Activated B cell treated with CpG ODN at 0.5 μM for 24 hours (primary cell): ENCODE measurements around the gene NOTCH3. TPM values are rescaled to one million over a fixed set of nuclear protein-coding genes. Genes with fewer than 3 reads are reported as not detected.

Experiments used
- ATAC-seq: fragments of 200-7000 bp; cut with Tn5 transposase; one replicate; pipeline ENCODE4 v1.10.0; 2021; ENCODE audit warnings: low read depth, mild to moderate bottlenecking, moderate library complexity
- CTCF ChIA-PET: fragments of 350-600 bp; sonication (Branson Sonifier 250); formaldehyde crosslinking; loops from one replicate; lab custom pipeline; 2021; ENCODE audit warnings: antibody characterized with exemption; lab: Charles Lee
- POLR2A ChIA-PET: fragments of 350-600 bp; sonication (Branson Sonifier 250); formaldehyde crosslinking; loops from one replicate; lab custom pipeline; 2021; ENCODE audit warnings: antibody characterized with exemption; lab: Charles Lee
- DNase-seq: peaks from one replicate; pipeline ENCODE4 v3.0.0; 2022
- H3K27ac Mint-ChIP-seq: one replicate; pipeline ENCODE4 v1.8.0; 2020; ENCODE audit warnings: mixed read lengths
- H3K27me3 Mint-ChIP-seq: one replicate; pipeline ENCODE4 v1.8.0; 2021; ENCODE audit warnings: mixed read lengths
- H3K36me3 Mint-ChIP-seq: one replicate; pipeline ENCODE4 v1.8.0; 2021; ENCODE audit warnings: low read depth, mixed read lengths
- H3K4me1 Mint-ChIP-seq: one replicate; pipeline ENCODE4 v1.8.0; 2021; ENCODE audit warnings: mixed read lengths
- H3K4me3 Mint-ChIP-seq: one replicate; pipeline ENCODE4 v1.8.0; 2020; ENCODE audit warnings: mild to moderate bottlenecking, mixed read lengths
- H3K9me3 Mint-ChIP-seq: one replicate; pipeline ENCODE4 v1.8.0; 2020; ENCODE audit warnings: mixed read lengths
- intact Hi-C: fragments of 100-400 bp; cut with micrococcal nuclease; formaldehyde crosslinking; loops from one replicate; pipeline ENCODE4 v1.15.1; 2024
- total RNA-seq: library from RNA; stranded (reverse); gene quantifications from 2 replicates; pipeline ENCODE4 v1.2.3, GENCODE V29; 2022
- TF ChIP-seq, protein P1 (sequence below): fragments of 200-600 bp; IDR thresholded peaks from one replicate; pipeline ENCODE4 v1.8.0; 2022; ENCODE audit warnings: antibody characterized with exemption, mild to moderate bottlenecking

NOTCH3 gene
- total RNA-seq, 1 donor from 2014 or later = not detected

DNA sequence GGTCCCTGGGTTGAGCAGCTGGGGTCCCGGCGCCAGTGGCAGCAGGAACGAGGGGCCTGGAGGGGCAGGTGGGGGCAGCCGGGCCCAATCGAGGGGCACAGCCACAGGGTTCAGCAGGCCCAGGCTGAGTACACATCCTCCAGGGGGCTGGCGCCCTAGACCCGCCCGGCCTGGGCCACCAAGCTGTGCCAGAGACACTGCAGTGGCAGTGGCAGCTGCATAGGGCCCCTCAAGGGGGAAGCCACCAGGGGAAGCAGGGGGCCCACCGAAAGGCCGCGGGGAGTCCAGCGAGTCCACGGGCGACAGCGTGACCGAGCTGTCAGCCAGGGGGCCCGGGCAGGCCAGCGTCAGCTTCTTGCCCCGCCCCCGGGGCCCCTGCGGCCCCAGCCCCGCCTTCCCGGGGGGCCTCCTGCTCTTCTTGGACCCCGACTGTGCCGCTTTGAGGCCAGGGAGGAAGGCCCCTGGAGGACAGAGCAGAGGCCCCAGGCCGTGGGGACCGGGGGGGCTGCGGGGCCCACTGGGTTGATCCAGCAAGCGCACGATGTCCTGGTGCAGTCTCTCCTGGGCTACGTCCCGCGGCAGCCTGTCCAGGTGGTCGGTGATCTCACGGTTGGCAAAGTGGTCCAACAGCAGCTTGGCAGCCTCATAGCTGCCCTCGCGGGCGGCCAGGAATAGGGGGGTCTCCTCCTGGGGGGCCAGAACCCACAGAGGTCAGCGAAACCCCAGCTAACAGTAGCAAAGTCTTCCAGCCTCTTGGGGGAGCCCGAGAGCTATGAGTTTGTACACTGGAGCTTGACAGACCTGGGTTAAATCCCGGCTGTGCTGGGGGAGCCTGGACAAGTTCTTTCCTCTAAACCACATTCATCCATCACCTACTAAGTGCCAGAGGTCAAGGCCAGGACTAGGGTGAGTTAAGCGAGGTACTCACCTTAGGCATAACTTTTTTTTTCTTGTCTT is 39.5 kb downstream of the NOTCH3 start:
- TF ChIP-seq, protein P1, sequence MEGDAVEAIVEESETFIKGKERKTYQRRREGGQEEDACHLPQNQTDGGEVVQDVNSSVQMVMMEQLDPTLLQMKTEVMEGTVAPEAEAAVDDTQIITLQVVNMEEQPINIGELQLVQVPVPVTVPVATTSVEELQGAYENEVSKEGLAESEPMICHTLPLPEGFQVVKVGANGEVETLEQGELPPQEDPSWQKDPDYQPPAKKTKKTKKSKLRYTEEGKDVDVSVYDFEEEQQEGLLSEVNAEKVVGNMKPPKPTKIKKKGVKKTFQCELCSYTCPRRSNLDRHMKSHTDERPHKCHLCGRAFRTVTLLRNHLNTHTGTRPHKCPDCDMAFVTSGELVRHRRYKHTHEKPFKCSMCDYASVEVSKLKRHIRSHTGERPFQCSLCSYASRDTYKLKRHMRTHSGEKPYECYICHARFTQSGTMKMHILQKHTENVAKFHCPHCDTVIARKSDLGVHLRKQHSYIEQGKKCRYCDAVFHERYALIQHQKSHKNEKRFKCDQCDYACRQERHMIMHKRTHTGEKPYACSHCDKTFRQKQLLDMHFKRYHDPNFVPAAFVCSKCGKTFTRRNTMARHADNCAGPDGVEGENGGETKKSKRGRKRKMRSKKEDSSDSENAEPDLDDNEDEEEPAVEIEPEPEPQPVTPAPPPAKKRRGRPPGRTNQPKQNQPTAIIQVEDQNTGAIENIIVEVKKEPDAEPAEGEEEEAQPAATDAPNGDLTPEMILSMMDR = no peak
- Mint-ChIP-seq H3K27ac (no peak overlapping the region), H3K4me3 (no peak overlapping the region), H3K27me3 (peaks cover 6% of the 10 kb centered on the region), H3K36me3 (no peaks in the 10 kb centered on the region), H3K4me1 (no peaks in the 10 kb centered on the region), H3K9me3 (peaks cover 11% of the 10 kb centered on the region)
- intact Hi-C loops = loop anchor here (1.0 kb wide), 1 partner anchor 395 kb away; no protein-coding TSS in a partner anchor
- ChIA-PET POLR2A (no interaction called here), CTCF (interaction anchor here (0.6 to 1.0 kb wide), 3 partner anchors 12 to 394 kb away, joined by 4 read pairs; no protein-coding TSS in a partner anchor)
- ATAC-seq (no peak), DNase-seq (no peak)

DNA sequence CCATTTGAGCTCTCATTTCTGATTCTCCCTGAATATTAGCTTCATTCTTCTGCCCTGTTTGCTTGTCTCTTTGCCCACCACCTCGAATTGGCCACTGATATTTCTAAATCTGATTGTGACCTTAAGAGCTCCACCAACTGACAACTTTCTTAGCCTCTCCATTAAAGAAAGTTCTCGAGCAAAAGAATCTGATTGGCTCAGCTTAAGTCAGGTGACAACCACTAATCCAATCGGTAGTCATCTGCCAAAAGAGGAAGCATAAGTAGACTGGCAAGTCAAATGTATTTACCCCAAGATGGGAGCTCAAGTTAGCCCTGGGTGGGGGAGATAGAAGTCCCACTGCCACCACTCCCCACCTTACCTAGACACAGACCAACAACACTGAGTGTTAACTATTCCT is 41.5 kb downstream of the NOTCH3 start:
- H3K4me3 Mint-ChIP-seq = no peak overlapping the region
- ATAC-seq (no peak), DNase-seq (no peak)
- peaks cover 3% of the 10 kb centered on the region for H3K27me3 Mint-ChIP-seq
- no peak overlapping the region for H3K27ac Mint-ChIP-seq
- H3K36me3 Mint-ChIP-seq = no peaks in the 10 kb centered on the region
- TF ChIP-seq, protein P1 = no peak
- peaks cover 7% of the 10 kb centered on the region for H3K9me3 Mint-ChIP-seq
- CTCF ChIA-PET = no interaction called here
- H3K4me1 Mint-ChIP-seq = no peaks in the 10 kb centered on the region
- intact Hi-C loops = no loop called here
- POLR2A ChIA-PET = interaction anchor here (0.7 kb wide), 1 partner anchor 213 kb away, joined by 3 read pairs; no protein-coding TSS in a partner anchor

DNA sequence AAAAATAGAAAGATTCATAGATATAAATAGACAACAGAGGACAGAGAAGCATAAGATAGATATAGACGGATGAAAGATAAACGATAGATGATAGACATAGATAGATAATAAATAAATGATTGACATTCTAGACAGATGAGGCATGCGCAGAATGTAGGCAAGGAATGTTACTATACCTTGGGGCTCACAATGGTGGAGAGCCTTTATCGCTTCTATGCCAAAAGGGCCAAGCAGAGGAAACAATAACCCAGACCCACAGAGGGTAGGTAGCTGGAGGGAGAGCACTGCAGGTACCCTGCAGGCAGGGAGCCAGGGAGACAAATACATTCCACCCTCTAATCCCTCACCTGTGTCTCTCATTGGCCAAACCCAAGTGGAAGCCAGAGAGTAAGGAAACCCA is 44.4 kb downstream of the NOTCH3 start:
- ATAC-seq = no peak
- Mint-ChIP-seq H3K4me1 (no peaks in the 10 kb centered on the region), H3K4me3 (no peak overlapping the region), H3K9me3 (peaks cover 12% of the 10 kb centered on the region), H3K36me3 (no peaks in the 10 kb centered on the region), H3K27ac (no peak overlapping the region), H3K27me3 (peaks cover 12% of the 10 kb centered on the region)
- CTCF ChIA-PET = no interaction called here
- DNase-seq = no peak
- intact Hi-C loops = no loop called here
- POLR2A ChIA-PET = no interaction called here
- TF ChIP-seq, protein P1 = no peak

- TF ChIP-seq, protein P1 = no peak
- Mint-ChIP-seq H3K27me3 (peaks cover 15% of the 10 kb centered on the region), H3K4me3 (no peak overlapping the region), H3K9me3 (peaks cover 12% of the 10 kb centered on the region), H3K27ac (no peak overlapping the region), H3K4me1 (no peaks in the 10 kb centered on the region), H3K36me3 (no peaks in the 10 kb centered on the region)
- intact Hi-C loops = no loop called here
- ATAC-seq = no peak
- DNase-seq = no peak
- ChIA-PET POLR2A (no interaction called here), CTCF (interaction anchor here (0.9 to 1.2 kb wide), 2 partner anchors 17 to 63 kb away, joined by 3 read pairs; no protein-coding TSS in a partner anchor)
Observed at GRCh38 chr19:15155296-15155695, 45.5 kb downstream of the NOTCH3 start.

GRCh38 chr19:15154002-15154612 is 46.7 kb downstream of the NOTCH3 start:
- CTCF ChIA-PET = interaction anchor here (0.9 kb wide), 1 partner anchor 16 kb away, joined by 3 read pairs; no protein-coding TSS in a partner anchor
- Mint-ChIP-seq H3K36me3 (no peaks in the 10 kb centered on the region), H3K27me3 (peaks cover 17% of the 10 kb centered on the region), H3K27ac (no peak overlapping the region), H3K4me1 (no peaks in the 10 kb centered on the region), H3K9me3 (peaks cover 12% of the 10 kb centered on the region), H3K4me3 (no peak overlapping the region)
- ATAC-seq = no peak
- POLR2A ChIA-PET = no interaction called here
- intact Hi-C loops = loop anchor here (1.0 kb wide), 1 partner anchor 62 kb away; no protein-coding TSS in a partner anchor
- TF ChIP-seq, protein P1 = no peak
- DNase-seq = no peak
